H1 (cell line): Measurements from ENCODE around the gene TGM6. TPM values are rescaled to one million over a fixed set of nuclear protein-coding genes. Genes with fewer than 3 reads are reported as not detected.
A peak's percentile ranks its signal among the peaks of the same experiment; 100 is the strongest.

Experiments
- CTCF ChIA-PET: fragments of 300-600 bp; sonication (Branson Sonifier 250); formaldehyde crosslinking; loops from one replicate; lab custom pipeline; 2021; ENCODE audit not compliant: partially characterized antibody; lab: Charles Lee
- POLR2A ChIA-PET: fragments of 300-600 bp; sonication (Branson Sonifier 250); formaldehyde crosslinking; loops from one replicate; lab custom pipeline; 2021; ENCODE audit warnings: inconsistent platforms; ENCODE audit not compliant: partially characterized antibody; lab: Charles Lee
- DNase-seq, 2 experiments: peaks; one replicate each; pipeline versions ENCODE4 v3.0.0 to v3.0.0-alpha.2; 2010 to 2022; ENCODE audit warnings: low spot score in 2 of 2, low read depth in 1 of 2, mixed read lengths in 1 of 2
- FAIRE-seq: peaks from 2 replicates; lab custom pipeline; 2011; peaks lifted over from hg19 to GRCh38; lab: Jason Lieb, UNC
- H2AFZ ChIP-seq: 2 replicates; pipeline ENCODE4 v1.8.1; 2012; ENCODE audit warnings: low read length, inconsistent platforms
- H2AK5ac ChIP-seq: 2 replicates; pipeline ENCODE4 v1.6.1; 2013; ENCODE audit warnings: low read depth, low read length
- H2BK120ac ChIP-seq: replicated peaks from 2 replicates; pipeline ENCODE3; 2013; ENCODE audit warnings: low read depth, low read length, inconsistent platforms
- H2BK12ac ChIP-seq: 2 replicates; pipeline ENCODE4 v1.6.1; 2013; ENCODE audit warnings: low read depth, low read length
- H2BK15ac ChIP-seq: 2 replicates; pipeline ENCODE4 v1.6.1; 2013; ENCODE audit warnings: low read length
- H2BK20ac ChIP-seq: 2 replicates; pipeline ENCODE4 v1.6.1; 2013; ENCODE audit warnings: low read length
- H2BK5ac ChIP-seq: 2 replicates; pipeline ENCODE4 v1.6.1; 2013; ENCODE audit warnings: low read depth, low read length
- H3K14ac ChIP-seq: 2 replicates; pipeline ENCODE4 v1.6.1; 2013; ENCODE audit warnings: inconsistent platforms; ENCODE audit not compliant: insufficient read length
- H3K18ac ChIP-seq: 2 replicates; pipeline ENCODE4 v1.6.1; 2013; ENCODE audit warnings: low read length; ENCODE audit errors: extremely low read depth
- H3K23ac ChIP-seq: 2 replicates; pipeline ENCODE4 v1.6.1; 2013; ENCODE audit warnings: inconsistent platforms; ENCODE audit not compliant: insufficient read length
- H3K23me2 ChIP-seq: 2 replicates; pipeline ENCODE4 v1.6.1; 2013; ENCODE audit warnings: low read depth, low read length
- H3K27ac ChIP-seq: 2 replicates; pipeline ENCODE4 v1.6.1; 2011; ENCODE audit warnings: low read depth, low read length, inconsistent platforms
- H3K27me3 ChIP-seq, 4 experiments: replicated peaks in 1 of 4; 1 replicate in 1 of 4; 2 replicates in 3 of 4; pipeline versions ENCODE4 v1.6.1 to v1.8.1; 2011 to 2013; ENCODE audit warnings: low read length in 3 of 4, mild to moderate bottlenecking in 3 of 4, inconsistent platforms in 2 of 4, mixed read lengths in 2 of 4, moderate library complexity in 1 of 4; ENCODE audit not compliant: control insufficient read depth in 3 of 4, insufficient read depth in 3 of 4; ENCODE audit errors: extremely low read depth in 1 of 4
- H3K36me3 ChIP-seq, 4 experiments: 2 replicates each; pipeline versions ENCODE4 v1.6.1 to v1.8.1; 2011 to 2013; ENCODE audit warnings: mild to moderate bottlenecking in 4 of 4, low read length in 3 of 4, moderate library complexity in 2 of 4, control low read depth in 1 of 4, inconsistent platforms in 1 of 4; ENCODE audit not compliant: insufficient read depth in 4 of 4, control insufficient read depth in 2 of 4
- H3K4ac ChIP-seq: replicated peaks from 2 replicates; pipeline ENCODE3; 2013; ENCODE audit warnings: low read length, low read depth, mixed read lengths, inconsistent platforms; ENCODE audit not compliant: insufficient read length
- H3K4me1 ChIP-seq, 4 experiments: replicated peaks in 1 of 4; 1 replicate in 1 of 4; 2 replicates in 3 of 4; pipeline versions ENCODE4 v1.6.1 to v1.8.1; 2011 to 2013; ENCODE audit warnings: low read length in 3 of 4, inconsistent platforms in 2 of 4, mixed read lengths in 1 of 4; ENCODE audit not compliant: insufficient read depth in 4 of 4, control insufficient read depth in 3 of 4
- H3K4me2 ChIP-seq, 2 experiments: 2 replicates each; pipeline versions ENCODE4 v1.6.1 to v1.8.1; 2011 to 2013; ENCODE audit warnings: low read depth in 2 of 2, low read length in 2 of 2, control low read depth in 1 of 2, inconsistent platforms in 1 of 2, mild to moderate bottlenecking in 1 of 2; ENCODE audit not compliant: insufficient read depth in 1 of 2
- H3K4me3 ChIP-seq, 4 experiments: fragments of 200-600, 300-600 bp in 1 of 4; sonication (generic), shearing (Covaris generic), sonication (Bioruptor Twin) in 1 of 4; 2 replicates each; pipeline versions ENCODE4 v1.5.1 to v1.8.1; 2011 to 2016; ENCODE audit warnings: low read length in 4 of 4, low read depth in 3 of 4, control low read depth in 2 of 4, inconsistent platforms in 2 of 4, mild to moderate bottlenecking in 2 of 4, mixed read lengths in 1 of 4, moderate library complexity in 1 of 4; ENCODE audit not compliant: insufficient read depth in 2 of 4; ENCODE audit errors: extremely low read depth in 1 of 4
- H3K56ac ChIP-seq: replicated peaks from 2 replicates; pipeline ENCODE3; 2013; ENCODE audit warnings: low read depth, mild to moderate bottlenecking, mixed read lengths, low read length, inconsistent platforms; ENCODE audit not compliant: insufficient read length
- H3K79me1 ChIP-seq: 2 replicates; pipeline ENCODE4 v1.6.1; 2013; ENCODE audit warnings: low read depth, low read length, control low read depth
- H3K79me2 ChIP-seq, 2 experiments: 2 replicates each; pipeline versions ENCODE4 v1.6.1 to v1.8.1; 2012 to 2013; ENCODE audit warnings: low read length in 2 of 2, mild to moderate bottlenecking in 2 of 2, inconsistent platforms in 1 of 2; ENCODE audit not compliant: insufficient read depth in 2 of 2, control insufficient read depth in 1 of 2
- H3K9ac ChIP-seq, 4 experiments: replicated peaks in 1 of 4; 1 replicate in 1 of 4; 2 replicates in 3 of 4; pipeline versions ENCODE4 v1.6.1 to v1.8.1; 2011 to 2013; ENCODE audit warnings: low read depth in 3 of 4, low read length in 3 of 4, control low read depth in 2 of 4, mild to moderate bottlenecking in 2 of 4, moderate library complexity in 2 of 4, inconsistent platforms in 1 of 4; ENCODE audit errors: extremely low read depth in 1 of 4
- H3K9me3 ChIP-seq, 2 experiments: 2 replicates each; pipeline versions ENCODE4 v1.6.1 to v1.8.1; 2012 to 2013; ENCODE audit warnings: mild to moderate bottlenecking in 2 of 2, moderate library complexity in 2 of 2, control low read depth in 1 of 2, inconsistent platforms in 1 of 2, low read depth in 1 of 2, low read length in 1 of 2, mixed read lengths in 1 of 2; ENCODE audit not compliant: insufficient read depth in 2 of 2
- H4K20me1 ChIP-seq, 2 experiments: replicated peaks in 1 of 2; 2 replicates each; pipeline versions ENCODE3 to v1.8.1; 2011 to 2013; ENCODE audit warnings: inconsistent platforms in 2 of 2, low read length in 2 of 2, mild to moderate bottlenecking in 1 of 2; ENCODE audit not compliant: insufficient read depth in 2 of 2, control insufficient read depth in 1 of 2
- H4K5ac ChIP-seq: 2 replicates; pipeline ENCODE4 v1.6.1; 2013; ENCODE audit warnings: low read length, low read depth, mixed read lengths, inconsistent platforms; ENCODE audit not compliant: insufficient read length
- H4K8ac ChIP-seq: 2 replicates; pipeline ENCODE4 v1.8.0; 2013; ENCODE audit warnings: mild to moderate bottlenecking, moderate library complexity, low read length, inconsistent platforms; ENCODE audit not compliant: insufficient read depth; ENCODE audit errors: extremely low read depth
- H4K91ac ChIP-seq: replicated peaks from 2 replicates; pipeline ENCODE3; 2013; ENCODE audit warnings: low read length, mixed read lengths, inconsistent platforms; ENCODE audit not compliant: insufficient read length
- POLR2A ChIP-seq, 2 experiments: IDR thresholded peaks; 1 replicate in 1 of 2; 2 replicates in 1 of 2; pipeline ENCODE4 v1.6.1; 2011; ENCODE audit warnings: low read depth in 2 of 2, low read length in 2 of 2, mild to moderate bottlenecking in 2 of 2; ENCODE audit errors: control extremely low read depth in 1 of 2
- POLR2AphosphoS5 ChIP-seq: IDR thresholded peaks from 2 replicates; pipeline ENCODE4 v1.6.1; 2011; ENCODE audit warnings: low read depth, low read length
- ZNF274 ChIP-seq: IDR thresholded peaks from 2 replicates; pipeline ENCODE4 v1.7.0; 2012; ENCODE audit warnings: low read length, borderline replicate concordance; ENCODE audit errors: extremely low read depth
- WGBS, 2 experiments: shearing (Covaris generic) in 1 of 2; methylation state at CpG; one replicate each; pipeline versions ENCODE4 v1.1.6 to v1.1.7; 2013 to 2015; ENCODE audit warnings: low lambda C conversion rate in 2 of 2, mixed read lengths in 2 of 2, inconsistent platforms in 1 of 2, low coverage in 1 of 2, missing lambda C conversion rate in 1 of 2; ENCODE audit not compliant: insufficient replicate concordance in 2 of 2, insufficient coverage in 1 of 2, insufficient read length in 1 of 2; ENCODE audit errors: extremely low coverage in 1 of 2, missing lambda C conversion rate in 1 of 2; 5-methylcytosine and 5-hydroxymethylcytosine counted together
- polyA plus RNA-seq, 7 experiments: library from polyadenylated mRNA; depleted of rRNA in 3 of 7; stranded (reverse) in 5 of 7; unstranded in 2 of 7; fragments of >200 nt in 5 of 7; fragments of 200-250 nt in 2 of 7; gene quantifications; 1 replicate in 5 of 7; 2 replicates in 1 of 7; 4 replicates in 1 of 7; pipeline versions ENCODE4 v1.2.1 to v1.2.3, GENCODE V29; 2011 to 2013; ENCODE audit warnings: missing spikeins in 2 of 7, mixed read lengths in 2 of 7
- total RNA-seq: library from RNA; stranded (reverse); fragmentation: NEBNext Ultra II Directional; extraction: Animal tissue kit (Norgen Biotek cat#: 25700); gene quantifications from 2 replicates; pipeline ENCODE4 v1.2.1, GENCODE V29; 2021

Gene TGM6
- total and polyA plus RNA-seq, 2 of the 8 experiments (the other 6 are each of a cell fraction or from before 2014, with no cell fraction given), result 0.03 TPM; not detected in 1

GRCh38 chr20:2467412-2467811, 86.7 kb downstream of the TGM6 start:
- H3K27me3 ChIP-seq, result no peaks in the 10 kb centered on the region
- H3K23me2 ChIP-seq, result peaks cover 8% of the 10 kb centered on the region
- POLR2A ChIA-PET, result interaction anchor here (0.7 to 8.2 kb wide), 24 partner anchors 8 to 256 kb away, joined by 3 to 119 read pairs (median 3); partner anchors contain the start of gene NOP56
- H3K23ac ChIP-seq, result no peak overlapping the region
- no peak overlapping the region for H3K4ac ChIP-seq
- H3K36me3 ChIP-seq, result peaks cover 46 to 68% (median 52%) of the 10 kb centered on the region in 4 experiments
- H3K79me1 ChIP-seq, result no peaks in the 10 kb centered on the region; the same call in none of the 2 replicates
- no peak overlapping the region for H3K9ac ChIP-seq
- H2AFZ ChIP-seq, result no peak overlapping the region
- peaks cover 0 to 7% (median 2%) of the 10 kb centered on the region in 4 experiments; a peak in 3 of 7 replicates for H3K4me1 ChIP-seq
- TF ChIP-seq POLR2AphosphoS5 (peak; percentile 69; the same call in 1 of the 2 replicates), POLR2A (IDR thresholded peaks at IDR 0.05; ENCODE audit: control extremely low read depth in 1 of 2, low read depth in 2 of 2, low read length in 2 of 2) (peak in 1 of 2 experiments; percentile 54; a peak in 1 of 3 replicates), ZNF274 (no peak)
- no peak overlapping the region for H4K8ac ChIP-seq
- no peak overlapping the region for H3K27ac ChIP-seq
- 0 out of 8 replicates have a peak overlapping the region, but pooled peaks of 1 of the 4 experiments have one; percentile 96 for H3K4me3 ChIP-seq
- no peak for DNase-seq
- no peak overlapping the region for H3K18ac ChIP-seq
- peaks cover 38% of the 10 kb centered on the region in 2 experiments for H4K20me1 ChIP-seq
- no peak overlapping the region for H2BK5ac ChIP-seq
- 93% methylated on average over 5 of the region's 5 CpGs; no CpG with 5 or more reads in 1 of the 2 experiments for WGBS, 2 experiments
- H2AK5ac ChIP-seq, result no peak overlapping the region
- no peak overlapping the region for H4K91ac ChIP-seq
- CTCF ChIA-PET, result interaction anchor here (0.9 to 2.8 kb wide), 5 partner anchors 9 to 260 kb away, joined by 3 to 13 read pairs (median 4); no protein-coding TSS in a partner anchor
- no peak overlapping the region for H2BK120ac ChIP-seq
- no peak overlapping the region for H4K5ac ChIP-seq
- no peak overlapping the region for H2BK15ac ChIP-seq
- no peak overlapping the region for H2BK20ac ChIP-seq
- no peak overlapping the region; a peak in 2 of 4 replicates for H3K4me2 ChIP-seq
- no peak overlapping the region for H3K56ac ChIP-seq
- H3K14ac ChIP-seq, result no peak overlapping the region
- FAIRE-seq, result no peak
- no peaks in the 10 kb centered on the region for H3K9me3 ChIP-seq
- no peak overlapping the region for H2BK12ac ChIP-seq
- H3K79me2 ChIP-seq, result peaks cover 35 to 62% of the 10 kb centered on the region in 2 experiments
